CD4-positive, alpha-beta T cell treated with Interleukin-1 beta for 1 hour (primary cell): ENCODE data around the gene NAA80.
A peak's percentile ranks its signal among the peaks of the same experiment; 100 is the strongest.
"Not testable (repeated sequence)": the region's sequence is repeated elsewhere in the genome, so short reads cannot be mapped to it uniquely, and the experiment has no call there.

ENCODE experiments used
- DNase-seq, 2 donors: peaks; one replicate each; pipeline ENCODE4 v3.0.0-alpha.2; 2020 to 2022

The NAA80 gene

DNA sequence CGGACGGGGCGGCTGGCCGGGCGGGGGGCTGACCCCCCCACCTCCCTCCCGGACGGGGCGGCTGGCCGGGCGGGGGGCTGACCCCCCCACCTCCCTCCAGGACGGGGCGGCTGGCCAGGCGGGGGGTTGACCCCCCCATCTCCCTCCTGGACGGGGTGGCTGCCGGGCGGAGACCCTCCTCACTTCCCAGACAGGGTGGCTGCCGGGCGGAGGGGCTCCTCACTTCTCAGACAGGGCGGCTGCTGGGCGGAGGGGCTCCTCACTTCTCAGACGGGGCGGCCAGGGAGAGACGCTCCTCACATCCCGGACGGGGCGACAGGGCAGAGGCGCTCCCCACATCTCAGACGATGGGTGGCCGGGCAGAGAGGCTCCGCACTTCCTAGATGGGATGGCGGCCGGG, 12.8 kb upstream of the NAA80 start:
- not testable (repeated sequence) for DNase-seq

GRCh38 chr3:50304601-50305000, 5.4 kb upstream of the NAA80 start:
- DNase-seq = no peak

GRCh38 chr3:50303013-50303815, 4.0 kb upstream of the NAA80 start, which contains the start of gene HYAL1:
Gene HYAL1 (minus strand): TSS chr3:50303574. CDS start chr3:50302956, 618 bp downstream.
- no peak for DNase-seq

GRCh38 chr3:50302095-50303012, 3.1 kb upstream of the NAA80 start:
- DNase-seq = no peak

DNA sequence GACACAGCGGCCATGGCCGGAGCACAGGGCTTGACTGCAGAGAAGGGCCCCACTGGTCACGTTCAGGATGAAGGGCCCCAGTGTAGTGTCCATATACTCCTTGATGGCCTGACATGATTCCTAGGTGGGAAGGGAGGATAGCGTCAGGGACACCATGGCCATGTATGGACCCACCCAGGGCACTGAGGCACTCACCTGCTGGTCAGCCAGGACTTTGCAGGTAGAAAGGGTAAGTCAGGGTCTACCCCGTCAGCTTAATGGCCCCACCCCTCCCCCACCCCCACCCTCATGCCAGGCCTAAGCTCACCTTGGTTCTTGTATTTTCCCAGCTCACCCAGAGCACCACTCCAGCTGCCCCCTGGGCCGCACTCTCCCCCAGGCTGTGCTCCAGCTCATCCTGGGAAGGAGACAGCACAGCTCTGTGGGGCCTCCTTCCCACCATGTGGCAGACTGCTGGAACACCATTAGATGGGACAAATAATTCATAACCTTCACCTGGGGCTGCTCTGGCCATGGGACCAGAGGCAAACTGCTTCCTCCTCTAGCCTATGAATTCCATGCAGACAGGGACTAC, 1.6 kb upstream of the NAA80 start:
- no peak for DNase-seq

DNA sequence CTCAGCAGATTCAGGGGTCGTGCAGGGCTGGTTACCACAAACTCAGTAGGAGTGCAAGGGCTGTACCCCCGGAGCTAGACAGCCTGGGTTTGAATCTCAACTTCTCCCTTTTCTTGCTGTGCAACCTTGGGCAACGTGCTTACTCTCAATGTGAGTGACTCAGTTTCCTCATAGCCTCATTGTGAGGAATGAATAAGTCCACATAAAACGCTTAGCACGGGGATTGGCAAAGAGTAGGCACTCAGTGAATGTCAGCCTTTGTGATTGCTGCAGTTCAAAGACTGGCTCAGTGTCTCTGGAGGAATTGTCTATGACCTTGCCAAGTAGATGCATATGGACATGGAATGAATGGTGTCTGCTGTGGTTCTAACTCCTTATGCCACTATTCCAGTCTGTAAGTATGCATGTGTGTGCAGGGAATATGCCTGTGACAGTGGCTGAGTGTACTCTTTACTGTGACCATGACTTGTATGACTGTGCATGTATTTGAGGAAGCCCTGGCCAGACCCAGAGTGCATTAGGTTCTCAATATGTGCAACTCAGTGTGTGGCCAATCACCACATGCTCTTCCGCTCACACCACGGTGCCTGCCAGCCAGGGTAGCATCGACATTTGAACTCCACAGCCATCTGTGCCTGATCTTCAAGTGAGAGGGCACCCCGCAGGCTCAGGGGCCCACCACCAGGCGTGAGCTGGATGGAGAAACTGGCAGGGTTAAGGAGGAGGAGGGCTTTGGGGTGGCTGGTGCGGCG, 900 bp upstream of the NAA80 start:
- DNase-seq = peak in 1 of 2 donors; percentile 66

GRCh38 chr3:50299638-50299928, 378 bp upstream of the NAA80 start:
- DNase-seq = no peak

DNA sequence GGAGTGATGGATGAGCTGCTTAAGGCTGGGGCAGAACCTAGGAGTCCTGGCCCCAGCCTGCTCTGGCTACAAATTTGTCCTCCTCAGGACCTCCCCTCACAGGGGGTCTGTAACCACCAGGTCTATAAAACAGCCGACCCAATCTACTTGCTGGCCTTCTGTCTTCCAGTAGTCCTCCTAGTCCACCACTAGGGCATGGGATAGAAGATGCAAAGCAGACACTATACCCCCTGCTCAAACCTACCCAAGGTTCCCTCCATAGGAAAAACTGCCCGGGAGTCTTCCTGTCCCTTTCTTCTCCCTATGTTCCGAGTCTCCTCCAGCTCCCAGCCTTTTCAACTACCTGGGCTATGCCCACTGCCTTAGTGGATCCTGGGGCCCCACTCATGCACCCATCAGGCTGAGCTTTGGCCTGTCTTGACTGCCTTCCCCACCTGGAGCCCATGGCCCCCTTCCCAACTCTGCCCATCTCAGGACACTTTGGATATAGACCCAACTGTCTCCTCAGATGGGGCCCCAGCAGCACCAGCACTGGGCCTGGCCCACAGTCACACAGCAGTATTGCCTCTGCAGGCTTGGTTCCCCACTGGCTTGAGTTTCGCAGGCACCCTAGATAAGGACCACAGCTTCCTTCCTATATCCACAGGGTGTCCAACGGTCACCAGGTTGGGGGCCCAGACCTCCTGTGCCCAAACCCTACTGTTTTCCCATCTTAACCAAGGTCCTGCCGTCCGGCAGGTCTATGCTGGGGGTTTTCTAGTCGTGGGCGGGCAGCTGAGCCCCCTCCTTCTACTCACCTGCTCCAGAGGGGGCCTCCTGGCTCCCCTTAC, 1.1 kb downstream of the NAA80 start:
- no peak for DNase-seq

GRCh38 chr3:50297384-50297775, 1.8 kb downstream of the NAA80 start:
- no peak for DNase-seq

DNA sequence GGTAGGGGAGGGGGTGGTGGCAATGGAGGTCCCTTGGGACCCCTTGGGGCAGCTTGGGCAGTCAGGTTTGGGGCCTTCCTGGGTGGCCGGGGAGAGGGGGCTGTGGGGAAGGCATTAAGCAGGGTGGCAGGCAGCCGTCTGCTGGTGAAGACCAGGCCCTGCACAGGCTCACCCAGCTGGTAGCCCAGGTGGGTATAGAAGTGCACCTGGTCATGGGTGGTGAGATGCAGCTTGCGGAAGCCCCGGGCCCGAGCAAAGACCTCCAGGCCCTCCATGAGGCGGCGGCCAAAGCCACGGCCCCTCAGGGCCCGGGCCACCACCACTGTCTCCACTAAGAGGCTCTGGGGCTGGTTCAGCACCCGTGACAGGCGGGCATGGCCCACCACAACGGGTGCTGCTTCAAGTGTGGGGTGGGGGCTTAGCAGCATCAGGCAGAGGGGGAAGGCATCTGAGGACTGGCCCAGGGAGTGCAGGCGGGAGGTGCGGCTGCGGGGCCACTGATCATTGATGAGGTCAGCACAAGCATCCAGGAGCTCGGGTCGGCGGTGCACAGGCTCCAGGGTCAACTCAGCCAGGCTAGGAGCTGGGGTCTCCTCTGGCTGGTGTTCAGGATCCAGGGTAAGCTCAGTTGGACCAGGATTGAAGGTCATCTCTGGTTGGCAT, 2.4 kb downstream of the NAA80 start:
- no peak for DNase-seq

GRCh38 chr3:50295553-50296431, 3.4 kb downstream of the NAA80 start:
- DNase-seq = no peak

GRCh38 chr3:50294492-50295403, 4.5 kb downstream of the NAA80 start:
- DNase-seq = no peak

- no peak for DNase-seq
Measured at GRCh38 chr3:50294089-50294488, 5.1 kb downstream of the NAA80 start.

GRCh38 chr3:50293079-50293801, 6.0 kb downstream of the NAA80 start:
- no peak for DNase-seq

DNA sequence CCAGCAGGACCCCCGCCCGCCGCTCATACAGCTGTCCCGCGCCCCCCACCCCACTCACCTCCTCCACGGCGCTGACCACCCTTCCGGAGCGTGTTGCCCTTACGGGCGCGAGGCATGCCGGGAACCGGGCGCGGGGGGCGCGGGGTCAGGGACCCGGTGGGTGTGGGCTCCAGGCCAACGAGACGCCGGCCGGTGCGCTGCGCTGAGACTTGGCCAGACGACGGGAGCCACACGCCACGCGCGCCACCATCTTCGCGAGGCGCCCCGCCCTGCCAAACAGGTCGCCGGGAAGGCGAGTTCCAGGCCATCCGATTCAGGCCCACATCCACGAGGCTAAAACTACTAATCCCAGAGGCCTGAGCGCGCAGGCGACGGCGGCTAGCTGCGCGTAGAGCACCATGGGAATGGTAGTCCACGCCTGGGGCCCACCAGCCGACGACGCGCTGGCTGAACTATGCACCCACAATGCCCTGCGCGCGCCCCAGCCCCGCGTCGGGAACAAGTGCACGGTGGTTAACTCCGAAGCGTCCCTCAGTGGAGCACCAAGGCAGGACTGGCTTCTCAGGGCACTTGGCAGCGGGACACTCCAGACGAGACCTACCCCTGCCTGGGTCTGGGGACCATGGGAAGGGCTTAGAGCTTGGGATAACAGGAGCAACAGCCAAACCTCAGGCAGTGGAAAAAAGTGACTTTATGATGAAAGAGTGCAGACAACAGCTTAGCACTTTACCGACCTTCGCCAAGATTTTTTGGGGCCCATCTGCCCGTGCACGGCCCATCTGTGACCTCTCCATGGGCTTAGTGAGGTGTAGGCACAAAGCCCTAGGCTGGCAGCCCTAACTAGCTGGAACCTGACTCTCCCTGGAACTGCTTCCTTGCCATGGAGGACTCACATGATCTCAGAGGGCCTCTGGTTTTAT, 6.8 kb downstream of the NAA80 start, which contains the start of gene IFRD2:
Gene IFRD2 (minus strand): TSS at position 271 of the 920 bp plus-strand sequence. CDS start 155 bp downstream, at position 116.
- DNase-seq = peak; percentile 96 to 97

DNA sequence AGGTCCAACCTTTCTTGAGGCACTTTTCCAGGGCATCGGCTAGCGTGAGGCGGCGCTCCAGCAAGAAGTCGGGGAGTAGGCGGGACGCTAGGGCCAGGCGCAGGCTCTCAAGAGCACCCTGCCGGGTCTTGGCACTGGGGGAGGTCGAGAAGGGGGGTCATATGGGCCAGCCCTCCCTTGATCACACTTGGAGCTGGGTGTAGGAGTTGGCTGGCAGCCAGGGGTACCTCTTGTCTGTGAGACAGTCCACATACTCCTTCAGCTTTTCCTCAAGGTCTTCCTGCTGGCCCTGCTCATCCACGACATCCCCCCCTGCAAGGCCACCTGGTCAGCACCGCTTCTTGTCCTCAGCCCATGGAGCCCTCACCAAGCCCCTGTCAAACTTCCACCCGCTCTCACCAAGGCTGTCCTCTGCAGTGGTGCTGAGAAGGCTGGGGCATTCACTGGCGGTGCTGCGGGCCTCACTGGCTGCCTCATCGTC, 9.0 kb downstream of the NAA80 start:
- DNase-seq = no peak

DNA sequence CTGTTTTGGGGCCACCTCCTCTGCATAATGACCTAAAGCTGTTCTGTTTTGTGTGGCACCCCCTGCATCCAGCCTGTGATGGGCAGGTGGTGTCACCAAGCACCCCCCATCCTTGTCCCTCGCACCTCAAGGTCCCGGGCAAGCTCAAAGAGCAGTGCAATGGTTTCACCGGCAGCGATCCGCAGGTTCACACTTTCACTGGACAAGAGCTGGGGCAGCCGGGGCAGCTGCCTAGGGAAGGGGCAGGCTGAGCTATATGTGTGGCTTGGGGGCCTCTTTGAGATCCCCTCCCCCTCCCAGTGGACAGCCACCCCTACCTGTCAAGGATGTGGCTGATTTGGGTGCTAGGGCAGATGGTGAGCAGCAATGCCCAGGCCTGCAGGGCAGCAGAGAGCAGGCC, 10.1 kb downstream of the NAA80 start:
- no peak for DNase-seq
